H7 (cell line): ENCODE measurements around the gene PCNX2. TPM values are rescaled to one million over a fixed set of nuclear protein-coding genes. Genes with fewer than 3 reads are reported as not detected.

Experiments used
- DNase-seq: peaks from one replicate; pipeline ENCODE4 v3.0.0; 2012
- H3K27me3 ChIP-seq: 2 replicates; pipeline ENCODE4 v1.6.0; 2011; ENCODE audit warnings: mild to moderate bottlenecking, low read length; ENCODE audit not compliant: control insufficient read depth, insufficient read depth
- H3K36me3 ChIP-seq: replicated peaks from 2 replicates; pipeline ENCODE4 v1.5.1; 2011; ENCODE audit warnings: low read length; ENCODE audit not compliant: control insufficient read depth, insufficient read depth
- H3K4me3 ChIP-seq: 2 replicates; pipeline ENCODE4 v1.5.1; 2011; ENCODE audit warnings: low read depth, mild to moderate bottlenecking, control low read depth, low read length, moderate library complexity; ENCODE audit not compliant: insufficient read depth
- total RNA-seq: library from RNA; depleted of rRNA; stranded (reverse); fragments of >200 nt; shearing (Covaris generic); gene quantifications from 2 replicates; pipeline ENCODE4 v1.2.3, GENCODE V29; 2014

The PCNX2 gene
- total RNA-seq, 1 experiment from 2014 or later, result 43.8 TPM

DNA sequence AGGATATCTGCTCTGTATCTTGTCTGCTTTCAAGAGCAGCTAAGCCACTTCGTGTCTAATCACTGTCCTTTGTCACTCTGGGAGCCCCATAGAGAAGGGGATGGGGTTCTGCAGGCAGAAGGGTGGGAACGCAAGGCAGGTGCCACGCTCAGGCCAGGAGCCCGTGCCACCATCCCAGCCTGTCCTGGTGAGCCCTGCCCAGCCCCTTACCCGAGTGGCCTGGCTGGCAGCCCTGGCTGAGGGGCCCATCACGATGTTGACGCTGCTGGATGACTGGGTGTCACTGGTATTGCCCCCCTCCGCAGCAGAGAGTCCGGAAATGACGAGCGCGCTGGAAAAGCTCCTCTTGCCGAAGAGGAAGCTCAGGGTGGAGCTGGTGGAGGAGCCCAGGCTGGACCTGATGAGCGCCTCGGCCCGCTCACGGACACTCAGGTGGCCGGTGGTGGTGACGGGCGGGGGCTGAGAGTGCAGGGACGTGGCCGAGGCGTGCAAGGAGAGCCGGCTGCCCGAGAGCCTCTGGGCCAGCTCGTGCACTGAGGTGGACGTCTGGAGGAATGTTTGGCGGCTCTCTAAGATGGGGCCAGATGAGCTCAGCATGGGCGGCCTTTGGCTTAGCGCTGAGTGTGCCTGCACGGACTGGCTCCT, 309.5 kb downstream of the PCNX2 start:
- no peak overlapping the region for H3K4me3 ChIP-seq
- H3K27me3 ChIP-seq, result no peaks in the 10 kb centered on the region
- H3K36me3 ChIP-seq, result peaks cover 4% of the 10 kb centered on the region
- DNase-seq, result no peak

DNA sequence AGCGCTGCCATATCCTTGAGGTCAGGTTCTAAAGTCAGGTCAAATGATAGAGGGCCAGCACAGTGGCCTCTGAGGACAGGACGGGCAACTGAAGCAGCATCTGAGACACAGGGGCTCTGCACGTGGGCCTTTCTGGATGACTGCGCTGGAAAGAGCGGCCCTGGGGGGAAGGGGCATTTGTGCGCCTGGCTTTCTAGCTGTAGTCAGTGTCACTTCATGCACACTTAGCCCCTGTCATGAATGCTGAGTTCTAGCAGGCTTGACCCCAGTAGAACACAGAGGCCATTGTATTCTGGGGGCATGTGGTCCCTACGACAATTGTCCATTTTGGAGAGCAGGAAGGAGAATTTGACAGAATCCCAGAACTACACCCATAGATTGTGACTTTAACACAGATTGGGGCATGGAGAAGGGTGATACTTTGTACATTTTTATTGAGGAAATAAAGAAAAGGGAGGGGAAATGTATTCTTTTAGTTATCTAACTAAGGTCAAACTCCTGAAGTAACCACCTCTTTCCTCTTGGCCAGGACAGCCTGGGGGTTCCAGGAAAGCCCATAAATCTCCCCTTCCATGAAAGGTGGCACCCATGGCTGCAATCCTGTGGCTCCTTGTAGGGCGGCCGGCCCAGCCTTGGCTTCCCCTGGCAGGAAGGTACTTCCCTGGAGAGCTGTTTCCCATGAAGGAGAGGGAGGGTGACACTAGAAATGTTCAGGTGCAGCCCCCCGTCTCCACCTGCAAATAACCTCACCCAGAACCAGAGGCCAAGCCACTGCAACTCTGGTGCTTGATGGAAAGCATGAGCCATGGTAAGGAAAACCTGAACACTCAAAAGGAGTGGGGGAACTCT, 310.7 kb downstream of the PCNX2 start:
- Histone ChIP-seq H3K27me3 (no peaks in the 10 kb centered on the region), H3K36me3 (peaks cover 4% of the 10 kb centered on the region), H3K4me3 (no peak overlapping the region)
- peak; percentile 16 for DNase-seq

DNA sequence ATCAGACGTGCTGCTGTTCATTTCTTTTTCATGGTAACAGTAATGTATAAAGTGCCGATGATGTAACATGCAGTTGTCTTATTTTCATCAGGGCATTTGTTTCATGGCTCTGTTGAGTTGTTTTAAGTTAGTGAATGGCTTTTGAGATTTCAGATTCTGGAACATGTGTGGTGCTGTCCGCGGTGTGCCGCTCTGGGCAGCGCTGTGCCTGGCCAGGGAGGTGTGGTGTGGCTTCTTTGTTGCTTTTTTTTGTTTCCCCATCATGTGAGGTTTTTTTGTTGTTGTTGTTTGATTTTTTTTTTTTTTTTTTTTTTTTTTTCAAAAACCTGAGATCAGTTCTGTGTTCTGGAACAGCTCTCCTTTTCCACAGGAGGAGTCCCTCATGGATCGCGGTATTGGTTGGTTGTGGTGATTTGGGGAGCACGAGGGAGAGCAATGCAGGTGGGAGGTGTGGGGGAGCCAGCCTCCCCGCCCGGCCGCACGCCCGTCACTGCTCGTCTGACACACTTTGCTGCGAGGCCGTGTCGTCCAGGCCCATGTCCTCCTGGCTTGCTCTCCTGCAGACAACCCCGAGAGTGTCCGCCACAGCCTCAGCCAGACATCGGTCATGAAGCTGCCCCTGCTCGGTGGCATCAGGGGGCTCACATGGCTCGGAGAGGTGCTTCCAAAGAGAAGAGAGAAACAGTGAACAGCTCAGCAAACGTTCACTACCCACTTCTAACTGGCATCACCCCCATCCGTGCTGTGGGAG, 311.5 kb downstream of the PCNX2 start:
- peaks cover 4% of the 10 kb centered on the region for H3K36me3 ChIP-seq
- no peak overlapping the region for H3K4me3 ChIP-seq
- peak; percentile 19 for DNase-seq
- no peaks in the 10 kb centered on the region for H3K27me3 ChIP-seq

DNA sequence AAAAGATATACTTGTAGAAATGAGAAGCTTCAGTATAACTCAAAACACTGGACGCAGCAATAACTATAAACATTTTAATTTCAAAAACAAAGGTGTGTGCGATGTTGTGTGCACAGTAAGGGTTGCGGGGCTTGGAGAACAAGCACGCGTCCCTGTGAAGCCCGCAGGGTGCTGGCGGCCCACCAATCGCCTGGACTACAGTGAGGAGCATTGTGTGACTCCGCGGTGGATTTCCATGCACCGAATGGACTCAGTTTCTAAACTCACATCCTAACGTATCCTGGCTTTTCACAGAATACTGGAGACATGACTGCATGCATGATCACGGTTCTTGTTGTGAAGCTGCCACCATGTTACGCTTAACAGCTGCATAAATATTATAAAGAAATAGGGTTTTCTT, 312.1 kb downstream of the PCNX2 start:
- peak; percentile 22 for DNase-seq
- Histone ChIP-seq H3K36me3 (peaks cover 4% of the 10 kb centered on the region), H3K27me3 (no peaks in the 10 kb centered on the region), H3K4me3 (no peak overlapping the region)

DNA sequence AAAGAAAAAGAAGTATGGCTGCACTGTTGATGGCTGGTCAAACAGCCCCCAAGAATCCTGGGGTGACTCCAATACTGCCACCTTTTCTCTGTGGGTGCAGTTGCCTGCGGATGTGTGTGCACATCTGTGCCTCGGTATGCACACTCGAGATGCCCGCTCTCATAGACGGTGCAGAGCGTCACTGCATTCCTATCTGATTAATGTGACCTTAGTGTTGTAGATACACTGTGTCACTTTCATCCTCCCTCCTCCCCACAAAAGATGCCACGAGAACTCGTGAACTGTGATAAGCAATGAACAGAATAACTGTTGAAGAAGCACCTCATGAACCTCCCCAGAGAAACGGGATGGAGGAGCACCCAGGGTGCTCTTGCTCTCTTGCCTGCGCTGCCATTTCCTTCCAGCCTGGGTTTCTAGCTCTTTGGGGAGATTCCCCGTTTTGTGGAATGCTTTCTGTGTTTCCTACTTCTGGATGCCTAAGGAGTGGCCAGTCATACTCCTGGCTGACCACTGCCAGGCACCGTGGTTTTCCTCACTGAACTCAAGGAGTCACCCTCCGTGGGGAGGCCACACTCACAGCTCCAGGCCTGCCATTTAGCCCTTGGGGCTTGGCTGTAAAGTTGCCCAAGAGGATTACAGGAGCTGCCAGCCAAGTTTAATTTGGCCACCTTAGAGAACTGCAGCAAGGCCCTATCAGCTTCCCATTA, 313.1 kb downstream of the PCNX2 start:
- Histone ChIP-seq H3K4me3 (no peak overlapping the region), H3K27me3 (no peaks in the 10 kb centered on the region), H3K36me3 (peaks cover 12% of the 10 kb centered on the region)
- peak; percentile 29 for DNase-seq

DNA sequence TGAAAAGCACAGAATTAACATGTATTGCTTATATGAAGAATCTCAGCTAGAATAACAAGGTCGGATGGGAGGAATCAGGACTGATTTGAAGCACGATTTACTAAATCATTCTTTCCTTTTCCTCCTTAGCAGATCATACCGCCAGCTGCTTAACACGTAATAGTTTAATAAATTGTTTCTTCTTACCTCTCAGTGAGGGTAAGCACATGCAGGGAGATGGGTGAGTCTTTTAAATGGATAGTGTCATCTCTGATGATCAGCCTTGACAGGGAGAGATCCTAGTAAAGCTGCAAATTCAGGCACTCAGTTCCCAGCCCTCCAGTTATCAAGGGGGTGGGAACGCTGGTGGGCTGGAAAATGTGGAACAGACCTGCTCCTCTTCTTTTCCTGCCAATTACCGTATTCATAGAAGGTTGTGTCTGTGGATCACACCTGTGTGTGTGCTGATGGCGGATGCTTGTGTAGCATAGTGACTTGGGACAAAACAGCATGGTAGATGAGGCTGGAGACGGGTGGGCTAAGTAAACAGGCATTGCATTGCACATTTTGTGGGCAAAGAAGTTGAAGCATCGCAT, 314.5 kb downstream of the PCNX2 start:
- H3K27me3 ChIP-seq, result no peaks in the 10 kb centered on the region
- DNase-seq, result peak; percentile 31
- peaks cover 17% of the 10 kb centered on the region for H3K36me3 ChIP-seq
- H3K4me3 ChIP-seq, result no peak overlapping the region

DNA sequence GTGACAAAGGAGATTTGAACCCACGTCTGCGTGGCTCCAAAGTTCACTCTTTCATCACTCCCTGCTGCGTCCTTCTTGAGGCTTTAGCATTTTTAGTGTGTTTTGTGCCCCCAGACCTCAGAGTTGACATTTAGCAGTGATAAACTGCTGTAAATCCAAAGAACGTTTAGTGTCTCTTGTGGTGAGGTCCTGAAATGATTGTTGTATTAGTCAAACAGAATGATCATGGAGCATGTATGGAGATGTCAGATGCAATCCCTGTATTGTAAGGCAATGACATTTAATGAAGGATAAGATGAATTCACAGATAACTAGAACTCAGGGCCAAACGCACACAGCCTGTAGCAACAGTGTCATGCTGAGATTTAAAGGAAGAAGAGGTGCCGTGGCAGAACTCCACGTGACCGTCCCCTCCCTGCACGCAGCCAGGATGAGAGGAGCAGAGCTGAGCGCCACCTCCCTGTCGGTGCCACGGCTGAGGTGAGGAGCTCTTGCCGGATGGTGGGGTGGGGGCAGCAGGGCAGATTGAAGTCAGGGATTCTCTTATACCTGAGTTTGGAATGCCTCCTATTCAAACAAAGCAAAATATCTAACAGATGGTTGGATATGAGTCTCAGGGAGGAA, 315.1 kb downstream of the PCNX2 start:
- Histone ChIP-seq H3K36me3 (peaks cover 17% of the 10 kb centered on the region), H3K4me3 (no peak overlapping the region), H3K27me3 (no peaks in the 10 kb centered on the region)
- DNase-seq, result peak; percentile 79

DNA sequence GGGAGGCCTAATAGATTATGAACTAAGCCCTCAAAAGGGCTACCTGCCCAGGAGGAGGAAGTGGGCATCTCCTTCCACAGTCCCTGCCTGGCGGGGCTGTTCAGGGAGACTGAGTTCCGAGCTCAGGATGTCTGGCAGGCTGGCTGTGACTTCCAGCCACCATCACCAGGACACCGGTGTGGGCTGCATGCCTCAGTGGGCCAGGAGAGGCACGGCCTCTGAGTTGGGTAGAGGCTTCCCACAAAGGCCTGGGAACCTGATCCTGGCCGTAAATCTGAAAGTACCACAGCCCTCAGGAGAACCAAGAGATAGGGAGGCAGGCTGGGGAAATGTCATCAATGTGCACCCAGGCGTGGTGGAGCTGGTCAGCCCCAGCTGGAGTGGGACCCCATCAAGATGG, 316.0 kb downstream of the PCNX2 start:
- Histone ChIP-seq H3K4me3 (no peak overlapping the region), H3K27me3 (no peaks in the 10 kb centered on the region), H3K36me3 (peaks cover 16% of the 10 kb centered on the region)
- DNase-seq, result peak; percentile 18

DNA sequence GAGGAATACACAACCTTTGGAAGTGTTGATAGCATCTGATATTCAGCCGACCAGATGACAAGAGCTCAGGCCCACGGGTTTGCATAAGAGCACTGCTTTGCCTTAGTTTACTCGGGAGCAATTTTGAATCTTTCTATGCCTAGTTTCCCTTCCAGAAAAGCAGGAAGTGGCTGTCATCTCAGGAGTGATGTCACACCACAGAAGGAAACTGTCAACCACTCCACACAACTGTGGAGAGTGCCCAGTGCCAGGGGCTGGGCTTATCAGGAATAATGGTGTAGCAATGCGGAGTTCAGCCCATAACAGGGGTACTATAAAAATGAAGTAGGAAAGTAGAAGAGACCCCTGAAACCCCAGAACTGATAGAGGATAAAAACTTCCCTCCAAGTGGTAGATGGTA, 316.7 kb downstream of the PCNX2 start:
- Histone ChIP-seq H3K4me3 (no peak overlapping the region), H3K36me3 (peaks cover 13% of the 10 kb centered on the region), H3K27me3 (no peaks in the 10 kb centered on the region)
- no peak for DNase-seq

DNA sequence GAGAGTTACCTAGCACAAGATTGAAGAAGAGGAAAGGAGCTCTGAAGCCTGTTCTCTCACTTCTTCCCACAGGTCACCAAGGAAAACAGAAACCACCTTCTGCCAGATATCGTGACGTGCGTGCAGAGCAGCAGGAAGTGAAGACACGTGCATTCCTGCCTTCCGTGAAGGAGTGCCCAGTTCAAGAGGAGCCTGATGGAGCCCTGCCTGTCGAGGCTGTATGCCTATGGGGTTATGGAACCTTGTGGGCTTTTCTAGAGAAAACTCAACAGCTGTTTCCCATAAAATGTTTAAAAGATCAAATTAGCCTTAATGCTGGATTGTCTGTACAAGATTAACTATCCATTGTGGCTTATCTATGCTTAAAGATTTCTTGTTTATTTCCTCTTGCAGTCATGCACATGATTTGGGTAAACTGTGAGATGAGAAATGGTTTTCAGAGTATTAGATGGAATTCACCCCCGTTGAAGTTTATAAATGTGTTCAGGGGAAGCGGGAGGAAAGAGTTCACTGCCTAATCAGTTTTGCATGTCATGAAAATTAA, 317.4 kb downstream of the PCNX2 start:
- DNase-seq, result no peak
- Histone ChIP-seq H3K27me3 (no peaks in the 10 kb centered on the region), H3K4me3 (no peak overlapping the region), H3K36me3 (peaks cover 16% of the 10 kb centered on the region)

DNA sequence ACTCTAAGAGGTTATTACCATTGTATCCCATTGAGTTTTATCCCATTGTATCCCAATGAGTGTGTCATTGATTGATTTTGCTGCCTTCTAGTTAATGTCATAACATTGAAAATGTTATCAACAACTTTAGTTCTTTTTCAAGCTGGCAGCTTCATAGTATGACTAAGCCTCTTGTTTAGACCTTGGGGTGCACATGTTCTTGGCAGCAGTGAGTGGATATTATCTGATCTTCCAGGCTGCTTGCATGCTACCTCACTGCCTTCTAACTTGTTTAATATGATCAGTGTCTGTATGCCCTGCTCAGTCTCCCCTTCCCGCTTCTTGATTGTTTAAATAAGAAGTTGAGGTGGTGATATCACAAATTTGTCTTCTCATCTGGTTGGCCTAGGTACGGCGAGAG, 320.6 kb downstream of the PCNX2 start:
- DNase-seq, result no peak

DNA sequence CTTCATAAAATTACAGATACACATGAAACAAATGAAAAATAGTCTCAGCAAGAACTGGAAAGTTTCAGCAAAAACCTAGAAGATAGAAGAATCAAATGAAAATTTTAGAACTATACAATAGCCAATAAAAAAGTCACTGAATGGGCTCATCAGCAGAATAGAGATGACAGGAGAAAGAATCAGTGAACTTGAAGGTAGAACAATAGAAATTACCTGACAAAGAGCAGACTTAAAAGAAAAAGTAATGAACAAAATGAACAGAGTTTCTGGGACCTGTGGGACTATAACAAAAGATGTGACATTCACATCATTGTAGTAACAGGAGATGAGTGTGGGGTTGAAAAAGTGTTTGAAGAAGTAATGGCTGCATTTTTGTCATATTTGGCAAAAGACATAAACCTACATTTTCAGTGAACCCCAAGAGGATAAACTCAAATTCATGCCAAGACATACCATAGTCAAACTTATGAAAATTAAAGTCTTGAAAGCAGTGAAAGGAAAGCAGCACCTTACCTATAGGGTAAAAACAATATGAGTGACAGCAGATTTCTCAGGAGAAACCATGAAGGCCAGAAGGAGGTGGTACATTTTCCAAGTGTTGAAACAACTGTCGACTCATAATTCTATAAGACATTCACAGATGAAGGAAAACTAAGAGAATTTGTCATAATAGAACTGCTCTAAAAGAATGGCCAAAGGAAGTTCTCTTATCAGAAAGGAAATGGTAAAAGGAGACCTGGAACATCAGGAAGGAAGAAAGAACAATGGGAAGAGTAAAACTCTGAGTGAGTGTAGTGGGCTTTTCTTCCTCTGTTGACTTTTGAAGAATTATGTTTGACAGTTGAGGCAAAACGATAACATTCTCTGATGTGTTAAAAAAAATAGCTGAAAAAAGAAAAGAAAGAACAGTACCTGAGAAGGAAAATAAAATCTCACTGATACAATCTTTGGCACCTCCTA, 321.6 kb downstream of the PCNX2 start:
- Histone ChIP-seq H3K4me3 (no peak overlapping the region), H3K27me3 (no peaks in the 10 kb centered on the region), H3K36me3 (peaks cover 46% of the 10 kb centered on the region)
- no peak for DNase-seq

More for the DNA sequence above, 320.6 kb downstream of the PCNX2 start:
- Histone ChIP-seq H3K4me3 (no peak overlapping the region), H3K27me3 (no peaks in the 10 kb centered on the region), H3K36me3 (peaks cover 39% of the 10 kb centered on the region)

DNA sequence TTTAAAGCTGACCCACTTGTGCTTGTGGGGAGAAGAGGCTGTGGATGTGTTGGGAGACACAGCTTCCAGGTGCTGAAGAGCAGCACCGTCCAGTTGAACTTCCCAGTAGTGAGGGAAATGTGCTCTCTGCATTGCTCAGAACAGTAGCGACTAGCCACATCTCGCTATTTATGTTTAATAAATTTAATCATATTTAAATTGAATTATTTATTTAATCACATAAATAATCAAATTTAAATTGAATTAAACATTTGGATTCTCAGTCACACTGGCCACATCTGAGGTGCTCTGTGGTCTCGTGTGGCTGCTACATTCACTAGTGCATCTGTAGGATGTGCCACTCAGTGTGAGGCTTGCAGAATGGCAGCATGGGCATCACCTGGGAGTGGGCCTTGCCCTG, 325.0 kb downstream of the PCNX2 start:
- no peak for DNase-seq
- no peak overlapping the region for H3K4me3 ChIP-seq
- H3K27me3 ChIP-seq, result no peaks in the 10 kb centered on the region
- peaks cover 42% of the 10 kb centered on the region for H3K36me3 ChIP-seq
